Tibial nerve (tissue), 4 donors: ENCODE data around the gene TMEM100. TPM values are rescaled to one million over a fixed set of nuclear protein-coding genes. Genes with fewer than 3 reads are reported as not detected.
A peak's percentile ranks its signal among the peaks of the same experiment; 100 is the strongest.

Source experiments
- DNase-seq, 2 donors: peaks; one replicate each; pipeline ENCODE4 v3.0.0-alpha.2; 2019; ENCODE audit warnings: low spot score in 2 of 2
- H3K27ac ChIP-seq, 4 donors: fragments of 200-600 bp; sonication (generic) in 3 of 4; one replicate each; pipeline ENCODE4 v1.5.1; 2017 to 2019; ENCODE audit warnings: mild to moderate bottlenecking in 1 of 4
- H3K27me3 ChIP-seq, 2 donors: fragments of 200-600 bp; sonication (generic) in 1 of 2; one replicate each; pipeline versions ENCODE4 v1.5.1 to v1.6.0; 2017 to 2019
- H3K36me3 ChIP-seq, 3 donors: fragments of 200-600 bp; sonication (generic); one replicate each; pipeline ENCODE4 v1.5.1; 2018 to 2019
- H3K4me1 ChIP-seq, 4 donors: fragments of 200-600 bp; sonication (generic) in 3 of 4; one replicate each; pipeline ENCODE4 v1.5.1; 2017 to 2019
- H3K4me3 ChIP-seq, 4 donors: fragments of 200-600 bp; sonication (generic) in 3 of 4; one replicate each; pipeline ENCODE4 v1.5.1; 2017 to 2019; ENCODE audit warnings: mild to moderate bottlenecking in 1 of 4, moderate library complexity in 1 of 4
- H3K9me3 ChIP-seq, 4 donors: fragments of 200-600 bp; sonication (generic) in 3 of 4; one replicate each; pipeline ENCODE4 v1.5.1; 2017 to 2019
- CTCF ChIP-seq, 5 experiments: fragments of 200-600 bp in 3 of 5; fragments of 450-650 bp in 2 of 5; sonication (generic) in 3 of 5; IDR thresholded peaks; one replicate each; pipeline ENCODE4 v1.5.1; 2016 to 2019; ENCODE audit warnings: antibody characterized with exemption in 5 of 5, mild to moderate bottlenecking in 3 of 5, moderate library complexity in 2 of 5
- EP300 ChIP-seq, 2 donors: sonication (generic); formaldehyde crosslinking; IDR thresholded peaks; one replicate each; pipeline ENCODE4 v1.6.1; 2017; ENCODE audit warnings: antibody characterized with exemption in 2 of 2, mild to moderate bottlenecking in 1 of 2
- POLR2A ChIP-seq, 2 donors: fragments of 450-650 bp; IDR thresholded peaks; one replicate each; pipeline ENCODE4 v1.6.1; 2017; ENCODE audit warnings: antibody characterized with exemption in 2 of 2, mild to moderate bottlenecking in 2 of 2, moderate library complexity in 2 of 2
- WGBS, 2 donors: methylation state at CpG; one replicate each; pipeline ENCODE4 v1.1.5; 2018; 5-methylcytosine and 5-hydroxymethylcytosine counted together
- total RNA-seq, 4 donors: library from RNA; depleted of rRNA; stranded (reverse); fragments of >200 nt; gene quantifications; one replicate each; pipeline ENCODE4 v1.1.0, GENCODE V29; 2016

The TMEM100 gene
- total RNA-seq, 4 donors from 2014 or later = 24.3 to 33.4 (median 28.9) TPM

- H3K4me3 ChIP-seq = peak overlapping the region; percentile 17 to 43 (median 28)
- H3K9me3 ChIP-seq = no peaks in the 10 kb centered on the region
- 25 to 27% methylated on average over 10 of the region's 10 CpGs for WGBS, 2 donors
- DNase-seq = peak; percentile 54 to 56
- no peaks in the 10 kb centered on the region for H3K27me3 ChIP-seq
- no peaks in the 10 kb centered on the region for H3K36me3 ChIP-seq
- TF ChIP-seq POLR2A (IDR thresholded peaks at IDR 0.05) (peak in 1 of 2 donors; percentile 59), EP300 (IDR thresholded peaks at IDR 0.05) (peak; percentile 36 to 88), CTCF (IDR thresholded peaks at IDR 0.05) (peak in 1 of 5 experiments; percentile 18)
- peak overlapping the region; percentile 66 to 94 (median 90) for H3K27ac ChIP-seq
- peaks cover 0 to 92% (median 47%) of the 10 kb centered on the region in 4 donors for H3K4me1 ChIP-seq
These were observed 9.1 kb upstream of the TMEM100 start for GRCh38 chr17:55731586-55732250.

- peak overlapping the region; percentile 66 to 94 (median 90) for H3K27ac ChIP-seq
- no peaks in the 10 kb centered on the region for H3K9me3 ChIP-seq
- no peaks in the 10 kb centered on the region for H3K36me3 ChIP-seq
- no peak for TF ChIP-seq CTCF (IDR thresholded peaks at IDR 0.05)
- peak in 1 of 2 donors; percentile 80 for TF ChIP-seq EP300 (IDR thresholded peaks at IDR 0.05)
- no peak for TF ChIP-seq POLR2A (IDR thresholded peaks at IDR 0.05)
- no peak for DNase-seq
- peaks cover 0 to 99% (median 53%) of the 10 kb centered on the region in 4 donors for H3K4me1 ChIP-seq
- peak overlapping the region in 3 of 4 donors; percentile 5 to 43 (median 28) for H3K4me3 ChIP-seq
- 18% methylated on average over 3 of the region's 3 CpGs for WGBS, 2 donors
- H3K27me3 ChIP-seq = no peaks in the 10 kb centered on the region
These were observed 8.1 kb upstream of the TMEM100 start for GRCh38 chr17:55730808-55731207.

GRCh38 chr17:55730380-55730779, 7.7 kb upstream of the TMEM100 start:
- peak overlapping the region in 3 of 4 donors; percentile 5 to 43 (median 28) for H3K4me3 ChIP-seq
- H3K4me1 ChIP-seq = peaks cover 0 to 99% (median 53%) of the 10 kb centered on the region in 4 donors
- TF ChIP-seq POLR2A (IDR thresholded peaks at IDR 0.05) (no peak), CTCF (IDR thresholded peaks at IDR 0.05) (no peak), EP300 (IDR thresholded peaks at IDR 0.05) (no peak)

GRCh38 chr17:55729484-55729883, 6.8 kb upstream of the TMEM100 start:
- TF ChIP-seq POLR2A (IDR thresholded peaks at IDR 0.05) (no peak), EP300 (IDR thresholded peaks at IDR 0.05) (no peak), CTCF (IDR thresholded peaks at IDR 0.05) (no peak)
- Histone ChIP-seq H3K27ac (peak overlapping the region in 2 of 4 donors; percentile 93 to 94), H3K27me3 (no peaks in the 10 kb centered on the region), H3K4me3 (no peak overlapping the region), H3K4me1 (peaks cover 0 to 100% (median 52%) of the 10 kb centered on the region in 4 donors), H3K9me3 (no peaks in the 10 kb centered on the region), H3K36me3 (no peaks in the 10 kb centered on the region)
- no peak for DNase-seq
- 84 to 94% methylated on average over 1 of the region's 1 CpG for WGBS, 2 donors

More at GRCh38 chr17:55730380-55730779, 7.7 kb upstream of the TMEM100 start:
- Histone ChIP-seq H3K27me3 (no peaks in the 10 kb centered on the region), H3K9me3 (no peaks in the 10 kb centered on the region), H3K27ac (peak overlapping the region; percentile 66 to 94 (median 90)), H3K36me3 (no peaks in the 10 kb centered on the region)
- no peak for DNase-seq
- 11 to 16% methylated on average over 1 of the region's 1 CpG for WGBS, 2 donors

- Histone ChIP-seq H3K27ac (peak overlapping the region in 3 of 4 donors; percentile 30 to 93 (median 78)), H3K9me3 (no peaks in the 10 kb centered on the region), H3K36me3 (no peaks in the 10 kb centered on the region), H3K4me1 (peaks cover 0 to 100% (median 50%) of the 10 kb centered on the region in 4 donors), H3K27me3 (no peaks in the 10 kb centered on the region), H3K4me3 (no peak overlapping the region)
- no peak for TF ChIP-seq EP300 (IDR thresholded peaks at IDR 0.05)
- TF ChIP-seq CTCF (IDR thresholded peaks at IDR 0.05) = no peak
- no peak for TF ChIP-seq POLR2A (IDR thresholded peaks at IDR 0.05)
- no peak for DNase-seq
- WGBS, 2 donors = 55 to 63% methylated on average over 5 of the region's 5 CpGs
These were observed 6.2 kb upstream of the TMEM100 start for GRCh38 chr17:55728833-55729232.
